Neuronal stem cell (in vitro differentiated cells): ENCODE results near the gene NTRK3.

Experiments used
- DNase-seq: peaks from one replicate; pipeline ENCODE4 v3.0.0-alpha.2; 2013; ENCODE audit warnings: low spot score
- H2AFZ ChIP-seq: one replicate; pipeline ENCODE4 v1.6.1; 2013; ENCODE audit warnings: mild to moderate bottlenecking, low read length, inconsistent platforms
- H2AK5ac ChIP-seq: 2 replicates; pipeline ENCODE4 v1.6.1; 2013; ENCODE audit warnings: low read depth, mild to moderate bottlenecking, inconsistent platforms, low read length, moderate library complexity, mixed read lengths
- H2BK120ac ChIP-seq: 2 replicates; pipeline ENCODE4 v1.6.1; 2013; ENCODE audit warnings: low read depth, mild to moderate bottlenecking, inconsistent platforms, low read length, moderate library complexity, mixed read lengths
- H2BK12ac ChIP-seq: one replicate; pipeline ENCODE4 v1.6.1; 2013; ENCODE audit warnings: low read length, inconsistent platforms
- H2BK15ac ChIP-seq: 2 replicates; pipeline ENCODE4 v1.6.1; 2013; ENCODE audit warnings: mild to moderate bottlenecking, low read length, inconsistent platforms, mixed read lengths
- H2BK5ac ChIP-seq: one replicate; pipeline ENCODE4 v1.6.1; 2013; ENCODE audit warnings: inconsistent platforms, mild to moderate bottlenecking, low read length, moderate library complexity
- H3K14ac ChIP-seq: one replicate; pipeline ENCODE4 v1.6.1; 2013; ENCODE audit warnings: low read length, inconsistent platforms
- H3K18ac ChIP-seq: 2 replicates; pipeline ENCODE4 v1.6.1; 2013; ENCODE audit warnings: low read length, inconsistent platforms
- H3K23ac ChIP-seq: 2 replicates; pipeline ENCODE4 v1.6.1; 2013; ENCODE audit warnings: low read depth, mild to moderate bottlenecking, mixed read lengths, low read length, inconsistent platforms; ENCODE audit not compliant: poor library complexity
- H3K27ac ChIP-seq: replicated peaks from 3 replicates; pipeline ENCODE4 v1.5.1; 2013; ENCODE audit warnings: low read length, inconsistent platforms
- H3K27me3 ChIP-seq, 3 experiments: 2 replicates each; pipeline ENCODE4 v1.6.1; 2013; ENCODE audit warnings: low read length in 3 of 3, mild to moderate bottlenecking in 2 of 3, inconsistent platforms in 1 of 3, low read depth in 1 of 3, mixed read lengths in 1 of 3, moderate library complexity in 1 of 3; ENCODE audit not compliant: control insufficient read depth in 3 of 3, insufficient read depth in 3 of 3
- H3K36me3 ChIP-seq, 2 donors: replicated peaks in 1 of 2; 2 replicates each; pipeline ENCODE4 v1.6.1; 2013; ENCODE audit warnings: low read length in 2 of 2; ENCODE audit not compliant: control insufficient read depth in 2 of 2, insufficient read depth in 2 of 2
- H3K4ac ChIP-seq: 2 replicates; pipeline ENCODE4 v1.6.1; 2013; ENCODE audit warnings: inconsistent platforms, mild to moderate bottlenecking, low read length, moderate library complexity
- H3K4me1 ChIP-seq, 2 donors: 1 replicate in 1 of 2; 2 replicates in 1 of 2; pipeline ENCODE4 v1.6.1; 2013; ENCODE audit warnings: low read length in 2 of 2, low read depth in 1 of 2; ENCODE audit not compliant: control insufficient read depth in 2 of 2, insufficient read depth in 1 of 2
- H3K4me2 ChIP-seq: one replicate; pipeline ENCODE4 v1.6.1; 2013; ENCODE audit warnings: mild to moderate bottlenecking, low read length, inconsistent platforms; ENCODE audit not compliant: insufficient read depth, poor library complexity, severe bottlenecking
- H3K4me3 ChIP-seq, 2 donors: 2 replicates each; pipeline ENCODE4 v1.5.1; 2013; ENCODE audit warnings: low read length in 2 of 2, mild to moderate bottlenecking in 2 of 2, inconsistent platforms in 1 of 2, moderate library complexity in 1 of 2
- H3K79me1 ChIP-seq: one replicate; pipeline ENCODE4 v1.6.1; 2013; ENCODE audit warnings: low read depth, mild to moderate bottlenecking, inconsistent platforms, low read length, moderate library complexity
- H3K9ac ChIP-seq: one replicate; pipeline ENCODE4 v1.6.1; 2013; ENCODE audit warnings: mild to moderate bottlenecking, low read depth, low read length, inconsistent platforms; ENCODE audit not compliant: poor library complexity
- H3K9me3 ChIP-seq, 2 donors: replicated peaks in 1 of 2; 2 replicates each; pipeline versions ENCODE3 to v1.6.1; 2013; ENCODE audit warnings: low read length in 2 of 2, mild to moderate bottlenecking in 2 of 2, inconsistent platforms in 1 of 2, low read depth in 1 of 2, mixed read lengths in 1 of 2, moderate library complexity in 1 of 2; ENCODE audit not compliant: control insufficient read depth in 2 of 2, insufficient read depth in 1 of 2
- H4K8ac ChIP-seq: one replicate; pipeline ENCODE4 v1.6.1; 2013; ENCODE audit warnings: low read depth, mild to moderate bottlenecking, inconsistent platforms, low read length, moderate library complexity
- H4K91ac ChIP-seq: one replicate; pipeline ENCODE4 v1.6.1; 2013; ENCODE audit warnings: low read length, low read depth, mild to moderate bottlenecking, inconsistent platforms; ENCODE audit not compliant: poor library complexity
- WGBS, 2 donors: extraction: QIAGEN DNeasy Blood & Tissue Kit; methylation state at CpG; one replicate each; pipeline ENCODE4 v1.1.7; 2013; ENCODE audit warnings: missing lambda C conversion rate in 2 of 2, mixed read lengths in 1 of 2; ENCODE audit not compliant: insufficient read length in 2 of 2, insufficient replicate concordance in 1 of 2; ENCODE audit errors: extremely low coverage in 2 of 2; 5-methylcytosine and 5-hydroxymethylcytosine counted together

NTRK3 gene

DNA sequence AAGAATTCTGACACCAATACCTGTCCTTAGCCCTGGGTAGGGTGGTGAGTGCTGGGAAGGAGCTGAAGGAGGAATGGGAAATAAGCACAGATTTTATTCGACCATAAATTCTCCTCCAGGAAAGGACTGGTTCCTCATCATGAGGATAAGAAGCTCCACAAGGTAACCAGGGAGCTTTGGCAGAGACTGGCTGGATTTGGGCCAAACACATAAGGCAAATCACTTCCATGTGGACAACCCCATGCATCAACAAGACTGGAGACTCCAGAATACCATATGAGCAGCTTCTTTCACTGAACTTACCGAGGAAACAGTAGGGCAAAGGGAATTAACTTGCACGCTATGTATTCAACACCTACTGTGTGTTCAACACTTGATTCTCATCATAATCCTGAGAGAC lies 312.5 kb downstream of the NTRK3 start:
- Histone ChIP-seq H2BK12ac (no peak overlapping the region), H2BK15ac (no peak overlapping the region), H3K18ac (no peak overlapping the region), H3K23ac (no peak overlapping the region), H3K4me3 (no peak overlapping the region), H3K4me1 (peaks cover 0 to 15% of the 10 kb centered on the region in 2 donors), H3K79me1 (no peaks in the 10 kb centered on the region), H3K27ac (no peak overlapping the region), H2BK5ac (no peak overlapping the region), H4K91ac (no peak overlapping the region), H2AFZ (no peak overlapping the region), H3K9me3 (no peaks in the 10 kb centered on the region), H3K4me2 (no peak overlapping the region), H4K8ac (no peak overlapping the region), H3K14ac (no peak overlapping the region), H3K9ac (no peak overlapping the region), H2BK120ac (no peak overlapping the region), H3K4ac (no peak overlapping the region), H3K27me3 (peaks cover 0 to 2% (median 0%) of the 10 kb centered on the region in 3 experiments), H3K36me3 (no peaks in the 10 kb centered on the region), H2AK5ac (no peak overlapping the region)
- WGBS, 2 donors, result no CpG with 5 or more reads among the region's 3 CpGs
- DNase-seq, result no peak

DNA sequence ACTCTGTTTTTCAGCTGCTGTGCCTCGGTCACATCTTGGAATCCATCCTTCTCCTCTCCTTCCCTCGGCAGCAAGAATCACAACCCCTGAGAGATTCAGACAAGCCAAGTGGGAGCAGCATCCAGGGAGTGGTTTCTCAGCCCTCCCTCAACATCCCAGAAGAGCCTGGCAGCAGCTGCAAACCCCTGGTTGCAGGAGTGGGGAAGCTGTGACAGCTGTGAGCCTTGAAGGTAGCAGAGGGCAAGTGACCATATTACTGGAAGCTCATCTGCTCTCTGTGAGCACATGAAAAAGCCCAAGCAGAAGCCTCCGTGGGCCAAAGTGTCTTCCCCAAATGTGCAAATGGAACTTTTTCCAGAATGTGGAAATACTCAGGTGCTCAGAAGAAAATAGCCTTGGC lies 312.9 kb downstream of the NTRK3 start:
- Histone ChIP-seq H3K79me1 (no peaks in the 10 kb centered on the region), H3K9ac (no peak overlapping the region), H2BK12ac (no peak overlapping the region), H2AFZ (no peak overlapping the region), H3K14ac (no peak overlapping the region), H3K23ac (no peak overlapping the region), H4K91ac (no peak overlapping the region), H3K27ac (no peak overlapping the region), H3K4me1 (peaks cover 0 to 15% of the 10 kb centered on the region in 2 donors), H3K36me3 (no peaks in the 10 kb centered on the region), H3K9me3 (no peaks in the 10 kb centered on the region), H2AK5ac (no peak overlapping the region), H3K27me3 (peaks cover 0 to 2% (median 0%) of the 10 kb centered on the region in 3 experiments), H3K4me2 (no peak overlapping the region), H2BK5ac (no peak overlapping the region), H3K4me3 (no peak overlapping the region), H3K18ac (no peak overlapping the region), H4K8ac (no peak overlapping the region), H2BK120ac (no peak overlapping the region), H2BK15ac (no peak overlapping the region), H3K4ac (no peak overlapping the region)
- DNase-seq, result no peak
- no CpG with 5 or more reads among the region's 3 CpGs for WGBS, 2 donors

DNA sequence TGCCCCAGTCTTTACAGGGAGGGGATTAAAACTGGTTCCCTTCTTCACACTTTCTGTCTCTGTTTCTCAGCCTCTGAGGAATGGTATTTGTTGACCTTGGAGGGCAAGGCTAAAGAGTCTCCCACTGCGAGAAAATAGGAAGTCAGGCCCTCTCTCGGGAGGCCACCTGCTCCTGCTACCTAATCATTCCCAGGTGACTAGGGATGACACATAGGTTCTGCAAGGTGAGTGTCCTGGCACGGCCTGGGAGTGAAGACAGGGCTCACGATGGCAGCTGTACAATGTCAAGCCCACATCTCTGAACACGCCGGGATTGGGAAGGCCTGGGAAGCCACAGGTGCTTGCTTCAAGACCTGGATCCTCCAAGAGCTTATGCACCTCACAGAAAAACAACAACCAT lies 314.2 kb downstream of the NTRK3 start:
- DNase-seq, result no peak
- Histone ChIP-seq H3K27me3 (peaks cover 0 to 2% (median 0%) of the 10 kb centered on the region in 3 experiments), H3K14ac (no peak overlapping the region), H2AFZ (no peak overlapping the region), H2BK5ac (no peak overlapping the region), H2AK5ac (no peak overlapping the region), H2BK12ac (no peak overlapping the region), H3K9me3 (no peaks in the 10 kb centered on the region), H3K4me1 (peaks cover 0 to 15% of the 10 kb centered on the region in 2 donors), H2BK120ac (no peak overlapping the region), H4K8ac (no peak overlapping the region), H3K4ac (no peak overlapping the region), H4K91ac (no peak overlapping the region), H3K4me2 (no peak overlapping the region), H3K23ac (no peak overlapping the region), H3K4me3 (no peak overlapping the region), H2BK15ac (no peak overlapping the region), H3K27ac (no peak overlapping the region), H3K18ac (no peak overlapping the region), H3K9ac (no peak overlapping the region), H3K79me1 (no peaks in the 10 kb centered on the region), H3K36me3 (no peaks in the 10 kb centered on the region)
- no CpG with 5 or more reads among the region's 6 CpGs for WGBS, 2 donors

DNA sequence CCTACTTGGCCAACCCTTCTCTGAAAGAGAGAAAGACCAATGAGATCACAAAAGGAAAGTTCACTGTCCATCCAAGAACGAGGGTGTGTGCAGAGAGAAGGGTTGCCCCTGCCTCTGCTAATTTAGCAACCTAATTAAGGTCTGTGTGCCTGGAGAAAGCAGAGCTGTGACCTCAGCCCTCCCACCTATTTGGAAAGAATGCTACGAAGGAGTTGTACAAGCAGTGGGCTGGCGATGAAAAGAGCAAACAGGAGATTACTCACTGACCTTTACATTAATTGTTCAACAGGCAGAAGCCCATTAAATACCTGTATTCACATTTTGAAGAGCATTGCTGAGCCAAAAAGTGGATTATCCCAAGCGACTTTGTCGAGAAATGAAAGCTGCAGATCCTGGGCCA lies 314.9 kb downstream of the NTRK3 start:
- Histone ChIP-seq H3K9me3 (no peaks in the 10 kb centered on the region), H3K18ac (no peak overlapping the region), H2AK5ac (no peak overlapping the region), H2AFZ (no peak overlapping the region), H2BK15ac (no peak overlapping the region), H3K4ac (no peak overlapping the region), H3K4me2 (no peak overlapping the region), H3K36me3 (no peaks in the 10 kb centered on the region), H3K79me1 (no peaks in the 10 kb centered on the region), H3K9ac (no peak overlapping the region), H3K27me3 (peaks cover 0 to 2% (median 0%) of the 10 kb centered on the region in 3 experiments), H3K14ac (no peak overlapping the region), H3K4me1 (peaks cover 0 to 15% of the 10 kb centered on the region in 2 donors), H4K91ac (no peak overlapping the region), H2BK120ac (no peak overlapping the region), H2BK12ac (no peak overlapping the region), H4K8ac (no peak overlapping the region), H3K27ac (no peak overlapping the region), H2BK5ac (no peak overlapping the region), H3K4me3 (no peak overlapping the region), H3K23ac (no peak overlapping the region)
- DNase-seq, result peak; percentile 66
- WGBS, 2 donors, result no CpG with 5 or more reads among the region's 5 CpGs
